ENCODE data around the gene ALDH1B1. TPM values are rescaled to one million over a fixed set of nuclear protein-coding genes. Genes with fewer than 3 reads are reported as not detected.

Gene ALDH1B1
- total RNA-seq, 1 experiment from 2014 or later = 55.5 TPM

DNA sequence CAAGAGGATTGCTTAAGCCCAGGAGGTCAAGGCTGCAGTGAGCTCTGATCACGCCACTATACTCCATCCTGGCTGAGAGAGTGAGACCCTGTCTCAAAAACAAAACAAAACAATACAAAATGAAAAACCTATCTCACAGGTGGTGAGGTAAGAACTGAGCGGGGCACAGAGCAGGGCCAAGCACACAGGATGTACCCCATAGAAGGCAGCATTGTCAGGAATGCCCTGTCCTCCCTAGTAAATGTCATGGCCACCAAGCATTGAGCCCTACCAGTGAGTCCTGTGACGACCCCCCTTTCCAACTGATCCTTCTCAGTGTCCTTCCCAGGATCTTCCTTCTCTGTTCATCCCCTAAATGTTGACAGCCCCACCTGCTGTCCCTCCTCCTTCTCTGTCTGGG is 44.6 kb upstream of the ALDH1B1 start (continued):
- TF ChIP-seq ZBTB21 (CRISPR knock-in tag; IDR thresholded peaks at IDR 0.05; ENCODE audit: borderline replicate concordance) = no peak
- TF ChIP-seq, protein P1, sequence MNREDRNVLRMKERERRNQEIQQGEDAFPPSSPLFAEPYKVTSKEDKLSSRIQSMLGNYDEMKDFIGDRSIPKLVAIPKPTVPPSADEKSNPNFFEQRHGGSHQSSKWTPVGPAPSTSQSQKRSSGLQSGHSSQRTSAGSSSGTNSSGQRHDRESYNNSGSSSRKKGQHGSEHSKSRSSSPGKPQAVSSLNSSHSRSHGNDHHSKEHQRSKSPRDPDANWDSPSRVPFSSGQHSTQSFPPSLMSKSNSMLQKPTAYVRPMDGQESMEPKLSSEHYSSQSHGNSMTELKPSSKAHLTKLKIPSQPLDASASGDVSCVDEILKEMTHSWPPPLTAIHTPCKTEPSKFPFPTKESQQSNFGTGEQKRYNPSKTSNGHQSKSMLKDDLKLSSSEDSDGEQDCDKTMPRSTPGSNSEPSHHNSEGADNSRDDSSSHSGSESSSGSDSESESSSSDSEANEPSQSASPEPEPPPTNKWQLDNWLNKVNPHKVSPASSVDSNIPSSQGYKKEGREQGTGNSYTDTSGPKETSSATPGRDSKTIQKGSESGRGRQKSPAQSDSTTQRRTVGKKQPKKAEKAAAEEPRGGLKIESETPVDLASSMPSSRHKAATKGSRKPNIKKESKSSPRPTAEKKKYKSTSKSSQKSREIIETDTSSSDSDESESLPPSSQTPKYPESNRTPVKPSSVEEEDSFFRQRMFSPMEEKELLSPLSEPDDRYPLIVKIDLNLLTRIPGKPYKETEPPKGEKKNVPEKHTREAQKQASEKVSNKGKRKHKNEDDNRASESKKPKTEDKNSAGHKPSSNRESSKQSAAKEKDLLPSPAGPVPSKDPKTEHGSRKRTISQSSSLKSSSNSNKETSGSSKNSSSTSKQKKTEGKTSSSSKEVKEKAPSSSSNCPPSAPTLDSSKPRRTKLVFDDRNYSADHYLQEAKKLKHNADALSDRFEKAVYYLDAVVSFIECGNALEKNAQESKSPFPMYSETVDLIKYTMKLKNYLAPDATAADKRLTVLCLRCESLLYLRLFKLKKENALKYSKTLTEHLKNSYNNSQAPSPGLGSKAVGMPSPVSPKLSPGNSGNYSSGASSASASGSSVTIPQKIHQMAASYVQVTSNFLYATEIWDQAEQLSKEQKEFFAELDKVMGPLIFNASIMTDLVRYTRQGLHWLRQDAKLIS (CRISPR knock-in tag; IDR thresholded peaks at IDR 0.05; ENCODE audit: borderline replicate concordance) = no peak
- TF ChIP-seq, protein P2, sequence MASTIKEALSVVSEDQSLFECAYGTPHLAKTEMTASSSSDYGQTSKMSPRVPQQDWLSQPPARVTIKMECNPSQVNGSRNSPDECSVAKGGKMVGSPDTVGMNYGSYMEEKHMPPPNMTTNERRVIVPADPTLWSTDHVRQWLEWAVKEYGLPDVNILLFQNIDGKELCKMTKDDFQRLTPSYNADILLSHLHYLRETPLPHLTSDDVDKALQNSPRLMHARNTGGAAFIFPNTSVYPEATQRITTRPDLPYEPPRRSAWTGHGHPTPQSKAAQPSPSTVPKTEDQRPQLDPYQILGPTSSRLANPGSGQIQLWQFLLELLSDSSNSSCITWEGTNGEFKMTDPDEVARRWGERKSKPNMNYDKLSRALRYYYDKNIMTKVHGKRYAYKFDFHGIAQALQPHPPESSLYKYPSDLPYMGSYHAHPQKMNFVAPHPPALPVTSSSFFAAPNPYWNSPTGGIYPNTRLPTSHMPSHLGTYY (CRISPR knock-in tag; IDR thresholded peaks at IDR 0.05) = no peak
- TF ChIP-seq ESRRA (CRISPR knock-in tag; IDR thresholded peaks at IDR 0.05; ENCODE audit: borderline replicate concordance) = no peak
- no peak for TF ChIP-seq ZNF232 (CRISPR knock-in tag; IDR thresholded peaks at IDR 0.05)
- no peak for TF ChIP-seq TEAD4 (CRISPR knock-in tag; IDR thresholded peaks at IDR 0.05)
- TF ChIP-seq ELF4 (CRISPR knock-in tag; IDR thresholded peaks at IDR 0.05; ENCODE audit: low read depth) = no peak
- no peak for TF ChIP-seq GABPB1 (CRISPR knock-in tag; IDR thresholded peaks at IDR 0.05)
- TF ChIP-seq MXD4 (CRISPR knock-in tag; IDR thresholded peaks at IDR 0.05; ENCODE audit: borderline replicate concordance) = no peak

DNA sequence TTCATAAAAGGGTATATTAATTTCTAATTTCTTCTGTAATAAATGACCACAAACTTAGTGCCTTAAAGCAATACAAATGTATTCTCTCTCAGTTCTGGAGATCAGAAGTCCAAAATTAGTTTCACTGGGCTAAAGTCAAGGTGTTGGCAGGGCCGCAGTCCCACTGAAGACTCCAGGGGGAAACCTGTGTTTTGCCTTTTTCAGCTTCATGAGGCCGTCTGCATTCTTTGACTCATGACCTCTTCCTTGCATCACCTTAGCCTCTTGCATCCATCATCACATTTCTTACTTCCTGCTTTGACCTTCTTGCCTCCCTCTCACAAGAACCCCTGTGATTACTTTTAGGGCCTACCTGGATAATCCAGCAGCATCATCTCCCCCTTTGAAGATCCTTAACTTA is 42.0 kb upstream of the ALDH1B1 start:
- peaks cover 35% of the 10 kb centered on the region for H3K4me1 Mint-ChIP-seq
- H3K27me3 Mint-ChIP-seq (ENCODE audit: low read depth) = peaks cover 44% of the 10 kb centered on the region
- no peak for DNase-seq (ENCODE audit: low spot score)

More for the DNA sequence above, 42.0 kb upstream of the ALDH1B1 start:
- ATAC-seq = no peak
- ChIA-PET POLR2A (no interaction called here), CTCF (no interaction called here)
- no peaks in the 10 kb centered on the region for H3K9me3 Mint-ChIP-seq
- H3K36me3 Mint-ChIP-seq = no peaks in the 10 kb centered on the region
- H3K27ac Mint-ChIP-seq = no peak overlapping the region
- H3K4me3 Mint-ChIP-seq = no peak overlapping the region
- TF ChIP-seq NR3C1 (CRISPR knock-in tag; conservative IDR thresholded peaks at IDR 0.05; ENCODE audit: low read depth) (no peak), FOXP1 (CRISPR knock-in tag; IDR thresholded peaks at IDR 0.05; ENCODE audit: borderline replicate concordance) (no peak), NFATC4 (CRISPR knock-in tag; IDR thresholded peaks at IDR 0.05) (no peak), SOX15 (CRISPR knock-in tag; IDR thresholded peaks at IDR 0.05) (no peak), PREB (CRISPR knock-in tag; IDR thresholded peaks at IDR 0.05; ENCODE audit: borderline replicate concordance) (no peak), CREM (CRISPR knock-in tag; IDR thresholded peaks at IDR 0.05) (no peak), ZNF416 (CRISPR knock-in tag; IDR thresholded peaks at IDR 0.05) (no peak), SMAD3 (CRISPR knock-in tag; IDR thresholded peaks at IDR 0.05; ENCODE audit: borderline replicate concordance) (no peak), ZNF317 (CRISPR knock-in tag; IDR thresholded peaks at IDR 0.05; ENCODE audit: borderline replicate concordance, low read depth) (no peak), FOXJ3 (CRISPR knock-in tag; IDR thresholded peaks at IDR 0.05; ENCODE audit: borderline replicate concordance) (no peak), RELA (CRISPR knock-in tag; IDR thresholded peaks at IDR 0.05; ENCODE audit: borderline replicate concordance) (no peak), MXD4 (CRISPR knock-in tag; IDR thresholded peaks at IDR 0.05; ENCODE audit: borderline replicate concordance) (no peak), HMGXB4 (CRISPR knock-in tag; IDR thresholded peaks at IDR 0.05) (no peak), ZNF121 (CRISPR knock-in tag; IDR thresholded peaks at IDR 0.05) (no peak)
- TF ChIP-seq, protein P3, sequence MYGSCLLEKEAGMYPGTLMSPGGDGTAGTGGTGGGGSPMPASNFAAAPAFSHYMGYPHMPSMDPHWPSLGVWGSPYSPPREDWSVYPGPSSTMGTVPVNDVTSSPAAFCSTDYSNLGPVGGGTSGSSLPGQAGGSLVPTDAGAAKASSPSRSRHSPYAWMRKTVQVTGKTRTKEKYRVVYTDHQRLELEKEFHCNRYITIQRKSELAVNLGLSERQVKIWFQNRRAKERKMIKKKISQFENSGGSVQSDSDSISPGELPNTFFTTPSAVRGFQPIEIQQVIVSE (CRISPR knock-in tag; IDR thresholded peaks at IDR 0.05; ENCODE audit: borderline replicate concordance) = no peak
- TF ChIP-seq, protein P4, sequence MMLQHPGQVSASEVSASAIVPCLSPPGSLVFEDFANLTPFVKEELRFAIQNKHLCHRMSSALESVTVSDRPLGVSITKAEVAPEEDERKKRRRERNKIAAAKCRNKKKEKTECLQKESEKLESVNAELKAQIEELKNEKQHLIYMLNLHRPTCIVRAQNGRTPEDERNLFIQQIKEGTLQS (CRISPR knock-in tag; conservative IDR thresholded peaks at IDR 0.05) = no peak
- TF ChIP-seq, protein P5, sequence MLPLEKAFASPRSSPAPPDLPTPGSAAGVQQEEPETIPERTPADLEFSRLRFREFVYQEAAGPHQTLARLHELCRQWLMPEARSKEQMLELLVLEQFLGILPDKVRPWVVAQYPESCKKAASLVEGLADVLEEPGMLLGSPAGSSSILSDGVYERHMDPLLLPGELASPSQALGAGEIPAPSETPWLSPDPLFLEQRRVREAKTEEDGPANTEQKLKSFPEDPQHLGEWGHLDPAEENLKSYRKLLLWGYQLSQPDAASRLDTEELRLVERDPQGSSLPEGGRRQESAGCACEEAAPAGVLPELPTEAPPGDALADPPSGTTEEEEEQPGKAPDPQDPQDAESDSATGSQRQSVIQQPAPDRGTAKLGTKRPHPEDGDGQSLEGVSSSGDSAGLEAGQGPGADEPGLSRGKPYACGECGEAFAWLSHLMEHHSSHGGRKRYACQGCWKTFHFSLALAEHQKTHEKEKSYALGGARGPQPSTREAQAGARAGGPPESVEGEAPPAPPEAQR (CRISPR knock-in tag; IDR thresholded peaks at IDR 0.05) = no peak

Data from WTC11 (cell line).